NCI-H510A treated with DMSO at 0.1 percent for 48 hours (cell line): ENCODE data around the gene TBCK.
A peak's percentile ranks its signal among the peaks of the same experiment; 100 is the strongest.
"Not testable (repeated sequence)": the region's sequence is repeated elsewhere in the genome, so short reads cannot be mapped to it uniquely, and the experiment has no call there.

Experiments
- DNase-seq: peaks from one replicate; lab custom pipeline; 2025; lab: John Stamatoyannopoulos, UW

The TBCK gene

DNA sequence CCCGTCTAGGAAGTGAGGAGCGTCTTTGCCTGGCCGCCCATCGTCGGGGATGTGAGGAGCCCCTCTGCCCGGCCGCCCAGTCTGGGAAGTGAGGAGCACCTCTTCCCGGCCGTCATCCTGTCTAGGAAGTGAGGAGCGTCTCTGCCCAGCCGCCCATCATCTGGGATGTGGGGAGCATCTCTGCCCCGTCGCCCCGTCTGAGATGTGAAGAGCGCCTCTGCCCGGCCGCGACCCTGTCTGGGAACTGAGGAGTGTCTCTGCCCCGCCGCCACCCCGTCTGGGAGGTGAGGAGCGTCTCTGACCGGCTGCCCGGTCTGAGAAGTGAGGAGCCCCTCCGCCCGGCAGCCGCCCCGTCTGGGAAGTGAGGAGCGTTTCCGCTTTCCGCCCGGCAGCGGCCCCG is 5.2 kb upstream of the TBCK start:
- not testable (repeated sequence) for DNase-seq

DNA sequence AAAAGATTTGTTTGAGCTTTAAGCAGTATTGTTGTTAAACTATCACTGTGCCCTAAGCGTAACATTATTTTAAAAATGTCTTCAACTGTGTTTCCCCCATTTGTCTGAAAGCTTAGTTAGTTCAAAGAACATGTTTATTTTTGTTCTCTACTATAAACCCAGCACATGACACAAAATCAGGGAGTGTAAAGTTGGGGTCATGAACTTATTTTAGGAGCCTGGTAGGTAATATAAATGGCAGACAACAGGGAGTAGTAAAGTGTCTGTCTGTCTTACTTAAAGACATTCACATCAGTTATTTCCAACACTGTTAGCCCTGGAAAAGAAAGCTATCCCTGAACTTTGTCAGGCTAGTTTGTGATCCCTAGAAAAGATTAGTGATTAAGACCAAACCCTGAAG is 4.2 kb upstream of the TBCK start:
- no peak for DNase-seq

DNA sequence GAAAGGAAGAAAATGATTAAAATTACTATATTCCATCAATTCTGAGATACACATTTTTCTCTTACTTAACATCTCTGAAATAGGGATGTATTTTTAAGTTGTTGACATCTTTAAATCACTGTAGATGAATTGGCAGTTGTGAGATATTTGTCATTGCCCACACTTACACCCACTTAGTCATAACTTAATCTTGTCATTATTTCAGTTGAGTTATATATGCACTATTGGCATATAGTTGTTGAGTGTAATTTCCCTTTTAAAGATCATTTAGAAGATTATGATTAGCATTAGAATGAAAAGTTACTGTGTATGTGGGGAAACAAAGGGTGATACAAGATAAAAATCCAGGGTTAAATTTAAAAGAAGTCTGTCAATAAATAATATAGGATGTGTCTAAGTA is 2.5 kb upstream of the TBCK start:
- DNase-seq, result no peak

DNA sequence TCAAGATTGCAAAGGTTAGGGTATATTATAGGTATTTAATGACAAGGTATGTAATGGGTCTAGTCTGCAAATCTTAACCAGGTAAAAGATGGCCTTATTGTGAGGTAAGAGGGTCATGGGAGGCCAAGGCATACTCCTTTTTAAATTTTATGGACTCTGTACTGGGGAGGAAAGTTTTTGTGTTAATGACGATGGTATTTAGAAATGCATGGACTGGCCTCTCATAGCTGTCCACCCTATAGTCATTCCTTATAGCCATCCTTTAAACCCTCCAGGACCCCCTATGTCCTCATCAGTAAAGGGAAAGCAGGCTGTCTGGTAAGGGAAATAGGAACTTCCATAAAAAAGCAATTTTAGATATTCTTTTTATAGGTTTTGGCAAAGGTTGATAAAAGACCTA is 1.8 kb upstream of the TBCK start:
- no peak for DNase-seq

DNA sequence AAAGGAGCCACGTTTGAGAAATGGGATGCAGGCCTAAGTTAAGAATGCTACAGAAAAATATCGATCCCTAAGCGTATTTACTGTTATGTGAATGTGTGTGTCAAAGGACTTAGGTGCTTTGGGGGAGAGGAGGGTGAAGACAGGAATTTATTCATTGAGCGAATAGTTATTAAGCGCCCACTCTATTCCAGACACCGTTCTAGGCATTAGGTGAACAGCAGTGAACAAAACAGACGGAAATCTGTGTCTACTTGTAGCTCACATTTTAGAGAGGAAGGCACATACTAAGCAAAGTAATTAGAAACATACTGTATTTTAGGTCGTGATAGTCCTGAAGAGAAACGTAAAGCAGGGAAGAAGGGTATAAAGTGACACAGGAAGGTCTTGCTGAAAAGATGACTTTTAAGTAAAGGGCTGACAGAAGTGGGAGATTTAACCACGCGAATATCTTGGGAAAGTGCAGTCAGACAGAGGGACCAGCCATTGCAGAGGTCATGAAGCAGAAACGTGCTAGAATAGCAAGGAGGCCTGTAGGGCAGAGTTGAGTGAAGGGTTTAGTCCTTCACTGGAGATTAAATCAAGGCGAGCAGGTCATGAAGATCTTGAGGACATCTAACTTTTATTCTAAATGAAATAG is 882 bp upstream of the TBCK start:
- no peak for DNase-seq

DNA sequence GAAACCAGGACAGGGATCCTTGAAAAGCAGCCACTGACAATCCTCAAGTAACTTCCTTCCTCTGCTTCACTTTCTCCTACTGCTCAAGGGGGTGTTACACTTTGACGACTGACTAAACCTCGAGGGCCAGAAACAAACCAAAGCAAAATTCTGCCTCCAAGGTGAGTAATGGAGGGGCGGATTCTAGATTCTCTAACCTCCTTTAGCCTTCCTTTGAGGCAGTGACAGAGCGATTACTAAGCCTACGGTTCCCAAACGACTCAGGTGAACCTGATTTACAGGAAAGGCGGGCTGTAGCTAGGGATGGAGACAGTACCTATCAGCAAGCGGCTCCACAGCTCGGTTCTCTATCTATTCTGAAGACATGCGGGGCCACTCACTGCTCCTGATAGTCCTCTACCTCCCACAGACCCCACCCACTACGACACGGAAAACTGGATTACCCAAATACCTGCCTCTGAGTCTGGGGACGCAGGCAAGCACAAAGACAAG is 487 bp downstream of the TBCK start:
- peak; percentile 46 for DNase-seq

DNA sequence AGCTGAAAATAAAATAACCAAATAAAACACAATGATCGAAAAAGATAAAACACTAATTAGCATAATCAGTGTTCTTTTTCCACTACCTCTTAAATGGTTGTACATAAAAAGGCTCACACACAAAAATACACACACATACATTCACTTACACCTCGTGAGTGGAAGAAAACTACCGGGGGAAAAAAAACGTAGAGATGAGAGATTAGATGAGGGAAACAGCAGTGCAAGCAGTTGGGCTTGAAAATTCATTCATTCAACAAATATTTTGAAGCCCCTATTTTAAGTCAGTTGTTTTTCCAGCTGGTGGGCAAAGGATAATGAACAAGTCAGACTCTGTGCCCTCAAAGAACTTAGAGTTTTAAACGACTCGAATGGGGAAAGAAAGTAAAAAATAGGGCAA is 1.0 kb downstream of the TBCK start:
- DNase-seq, result no peak

DNA sequence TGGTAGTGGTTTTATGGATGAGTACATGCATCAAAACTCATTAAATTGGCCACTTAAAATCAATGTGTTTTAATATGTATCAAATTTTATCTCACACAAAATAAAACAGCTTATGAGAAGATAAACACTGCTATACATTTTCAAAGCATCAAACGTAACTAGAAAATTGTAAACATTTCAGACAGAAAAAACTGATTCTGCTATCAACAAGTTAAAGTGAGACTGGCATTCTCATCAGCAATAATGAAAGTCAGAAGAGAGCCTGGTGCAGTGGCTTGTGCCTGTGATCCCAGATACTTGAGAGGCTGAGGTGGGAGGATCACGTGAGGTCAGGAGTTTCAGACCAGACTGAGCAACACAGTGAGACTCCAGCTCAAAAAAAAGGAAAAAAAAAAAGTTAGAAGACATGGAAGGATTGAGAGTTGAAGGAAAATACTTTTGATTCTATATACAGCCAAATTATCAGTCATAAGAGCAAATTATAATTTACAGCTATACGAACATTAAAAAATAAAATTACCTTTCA is 2.9 kb downstream of the TBCK start:
- no peak for DNase-seq

DNA sequence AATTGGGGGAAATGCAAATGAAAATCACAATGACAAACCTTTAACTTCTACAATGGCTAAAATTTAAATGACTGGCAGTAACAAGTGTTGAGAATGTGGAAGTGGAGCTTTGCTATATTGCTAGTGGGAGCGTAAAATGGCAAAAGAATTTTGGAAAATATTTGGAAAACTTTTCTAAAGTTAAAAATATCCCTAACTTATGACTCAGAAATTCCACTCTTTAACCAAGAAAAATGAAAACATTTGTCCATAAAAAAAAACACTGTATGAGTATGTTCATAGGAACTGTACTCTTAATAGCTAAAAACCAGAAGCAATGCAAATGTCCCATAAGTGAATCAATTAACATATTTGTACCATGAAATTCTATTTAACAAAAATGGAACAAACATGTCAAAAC is 3.6 kb downstream of the TBCK start:
- no peak for DNase-seq

DNA sequence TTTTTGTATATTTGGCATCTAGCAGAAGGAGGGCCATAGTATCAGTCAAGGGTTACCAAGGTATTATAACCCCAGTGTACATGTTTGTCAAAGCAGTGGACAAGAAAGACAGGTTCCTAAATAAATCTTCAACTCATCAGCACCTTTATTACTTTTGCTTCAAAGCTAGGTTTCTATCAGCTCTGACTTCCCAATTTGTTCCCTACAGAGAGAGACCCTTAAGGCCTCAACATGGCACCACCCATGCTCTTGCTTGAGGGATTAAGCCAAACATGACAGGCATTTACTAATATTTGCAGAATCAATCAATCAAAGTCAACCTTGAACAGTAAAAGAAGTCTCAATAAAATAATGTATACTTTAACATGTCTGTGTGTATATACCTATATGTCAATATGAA is 9.4 kb downstream of the TBCK start:
- no peak for DNase-seq

DNA sequence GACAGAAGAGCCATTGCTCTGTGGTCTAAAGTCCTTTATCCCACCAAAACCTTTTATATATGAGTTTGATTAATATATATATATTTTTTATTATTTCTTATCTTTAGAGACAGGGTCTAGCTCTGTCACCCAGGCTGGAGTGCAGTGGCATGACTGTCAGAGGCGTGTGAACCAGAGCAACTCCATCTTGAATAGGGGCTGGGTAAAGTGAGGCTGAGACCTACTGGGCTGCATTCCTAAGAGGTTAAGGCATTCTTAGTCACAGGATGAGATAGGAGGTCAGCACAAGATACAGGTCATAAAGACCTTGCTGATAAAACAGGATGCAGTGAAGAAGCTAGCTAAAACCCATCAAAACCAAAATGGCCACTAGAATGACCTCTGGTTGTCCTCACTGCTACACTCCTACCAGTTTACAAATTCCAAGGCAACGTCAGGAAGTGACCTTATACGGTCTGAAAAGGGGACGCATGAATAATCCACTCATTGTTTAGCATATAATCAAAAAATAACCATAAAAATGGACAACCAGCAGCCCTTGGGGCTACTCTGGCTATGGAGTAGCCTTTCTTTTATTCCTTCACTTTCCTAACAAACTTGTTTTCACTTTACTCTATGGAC is 10.5 kb downstream of the TBCK start:
- no peak for DNase-seq

DNA sequence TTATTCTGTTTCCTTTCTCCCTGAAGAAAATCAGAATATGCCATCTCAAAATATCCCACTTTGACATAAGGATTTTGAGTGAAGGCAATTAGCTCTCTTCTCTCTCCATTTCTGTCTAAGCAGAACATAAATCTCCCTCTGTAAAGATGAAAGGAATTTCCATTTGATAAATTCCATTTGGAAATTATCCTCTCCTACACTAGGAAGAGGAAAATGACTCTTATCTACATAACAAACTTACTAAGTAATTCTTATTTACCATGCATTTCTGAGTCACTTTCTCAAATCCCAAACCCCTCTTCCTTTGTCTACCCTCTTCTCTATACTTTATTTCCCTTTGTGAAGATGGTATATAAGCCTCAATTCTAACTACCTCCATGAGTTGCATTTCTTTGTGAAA is 11.4 kb downstream of the TBCK start:
- DNase-seq, result no peak

DNA sequence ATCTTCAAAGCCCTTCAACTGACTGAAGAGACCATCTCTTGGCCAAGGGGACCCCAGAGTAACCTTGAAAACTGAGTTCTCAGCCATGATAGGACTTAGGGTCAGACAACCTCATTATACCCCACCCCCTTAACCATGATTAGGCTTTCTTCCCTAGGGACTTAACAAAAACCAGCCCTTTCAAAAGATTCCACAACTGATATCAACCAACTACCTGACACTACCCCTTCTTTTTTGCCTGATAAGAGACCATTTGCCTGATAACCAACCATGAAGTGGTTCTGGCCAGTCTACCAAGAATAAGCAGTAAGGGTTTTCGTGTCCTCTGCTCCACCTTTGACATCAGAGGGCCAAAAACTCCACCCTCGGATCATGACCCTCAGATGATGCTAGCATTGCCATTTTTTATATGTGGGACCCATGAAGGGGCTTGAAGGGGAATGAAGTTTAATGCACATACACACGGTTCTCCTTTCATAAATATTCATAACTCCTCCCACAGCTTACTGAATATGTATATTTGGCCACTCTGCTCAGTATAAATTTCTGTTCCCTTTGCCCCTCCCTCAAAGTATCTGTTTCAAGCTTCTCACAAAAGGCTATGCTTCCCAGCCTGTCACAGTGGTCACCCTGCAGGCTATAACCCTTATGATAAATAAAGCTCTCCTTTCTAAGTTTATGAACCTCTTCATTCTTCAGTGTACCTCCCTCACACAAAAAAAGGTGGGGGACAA is 12.3 kb downstream of the TBCK start:
- DNase-seq, result no peak

DNA sequence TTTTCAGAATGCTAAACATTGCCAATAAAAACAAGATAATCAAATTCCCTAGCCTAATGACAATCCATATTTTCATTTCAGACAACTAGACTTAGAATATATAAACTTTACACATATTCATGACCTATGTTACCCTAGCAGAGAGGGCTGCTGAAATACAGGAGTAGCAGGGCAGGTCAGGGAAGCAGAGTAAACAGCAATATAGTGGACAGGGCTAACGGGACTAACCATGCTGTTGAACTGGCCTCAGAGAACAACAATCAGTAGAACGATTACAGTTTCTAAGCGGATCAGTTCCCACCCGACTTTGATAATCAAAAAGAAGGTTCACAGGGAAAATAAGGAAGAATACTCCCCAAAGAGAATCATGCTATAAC is 14.0 kb downstream of the TBCK start:
- no peak for DNase-seq

DNA sequence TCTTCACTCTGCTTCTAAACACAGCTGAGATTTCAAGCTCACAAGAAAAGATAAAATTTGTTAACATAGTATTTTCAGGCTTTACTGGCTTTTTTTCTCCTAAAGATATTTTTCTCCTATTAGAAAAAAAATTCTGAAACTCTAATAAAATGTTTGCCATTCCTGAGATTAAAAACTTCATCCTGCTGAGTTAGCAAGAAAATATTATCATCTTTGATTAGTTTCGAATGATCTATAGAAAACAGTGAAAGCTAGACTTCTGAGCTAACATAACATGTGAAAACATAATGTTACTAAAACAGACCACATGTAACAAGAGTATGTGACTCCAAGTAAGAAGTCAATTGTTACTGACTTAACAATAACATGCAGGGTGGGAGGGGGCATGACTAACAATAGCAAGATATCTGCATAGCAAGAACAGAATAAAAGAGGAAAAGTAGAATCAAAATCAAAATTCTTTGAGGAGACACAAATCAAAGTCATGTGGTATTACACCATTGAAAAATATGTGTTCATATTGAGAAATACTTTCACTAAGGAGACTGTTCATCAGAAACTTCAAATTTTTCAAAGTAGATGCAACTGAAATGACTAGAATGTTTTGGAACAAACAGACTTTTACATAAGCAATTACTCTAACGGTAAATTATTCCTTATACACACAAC is 14.5 kb downstream of the TBCK start:
- no peak for DNase-seq

DNA sequence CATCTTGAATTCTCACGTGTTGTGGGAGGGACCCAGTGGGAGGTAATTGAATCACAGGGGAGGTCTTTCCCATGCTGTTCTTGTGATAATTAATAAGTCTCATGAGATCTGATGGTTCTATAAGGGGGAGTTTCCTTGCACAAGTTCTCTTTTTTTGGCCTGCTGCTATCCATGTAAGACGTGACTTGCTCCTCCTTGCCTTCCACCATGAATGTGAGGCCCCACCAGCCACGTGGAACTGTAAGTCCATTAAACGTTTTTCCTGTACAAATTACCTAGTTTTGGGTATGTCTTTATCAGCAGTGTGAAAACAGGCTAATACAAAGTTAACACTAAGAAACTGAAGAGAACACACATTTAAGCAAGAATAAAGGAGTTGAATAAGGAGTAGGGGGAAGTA is 16.0 kb downstream of the TBCK start:
- no peak for DNase-seq

DNA sequence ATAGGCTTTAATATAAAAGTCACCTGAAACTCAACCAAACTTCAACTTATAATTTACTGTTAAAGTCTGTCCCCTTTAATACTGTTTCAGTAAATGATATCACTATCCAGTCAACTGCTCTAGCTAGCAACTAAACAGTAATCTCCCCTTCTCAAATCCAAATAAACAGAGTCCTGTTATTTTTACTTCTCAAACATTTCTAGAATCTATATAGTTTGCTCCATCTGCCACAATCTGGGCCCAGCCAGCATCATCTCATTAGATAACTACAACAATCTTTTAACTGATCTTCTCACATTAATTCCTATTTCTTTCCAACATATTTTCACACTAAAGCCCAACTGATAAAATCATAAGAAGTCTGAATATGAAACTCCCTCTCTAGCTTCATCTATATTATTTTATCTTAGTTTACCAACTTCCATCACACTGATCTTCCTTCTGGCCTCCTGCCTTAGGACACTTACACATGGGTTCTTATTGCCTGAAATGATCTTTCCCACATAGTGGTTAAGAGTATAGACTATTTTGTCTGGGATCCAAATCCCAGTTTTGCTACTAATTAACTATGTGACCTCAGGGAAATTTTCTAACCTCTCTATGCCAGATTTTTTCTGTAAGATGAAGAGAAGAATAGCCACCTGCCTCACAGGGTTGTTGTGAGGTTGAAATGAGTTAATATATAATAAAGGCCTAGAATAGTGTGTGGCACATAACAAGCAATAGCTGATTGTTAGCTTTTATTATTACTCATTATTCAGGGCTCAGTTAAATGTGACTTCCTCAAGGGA is 18.6 kb downstream of the TBCK start:
- DNase-seq, result no peak

DNA sequence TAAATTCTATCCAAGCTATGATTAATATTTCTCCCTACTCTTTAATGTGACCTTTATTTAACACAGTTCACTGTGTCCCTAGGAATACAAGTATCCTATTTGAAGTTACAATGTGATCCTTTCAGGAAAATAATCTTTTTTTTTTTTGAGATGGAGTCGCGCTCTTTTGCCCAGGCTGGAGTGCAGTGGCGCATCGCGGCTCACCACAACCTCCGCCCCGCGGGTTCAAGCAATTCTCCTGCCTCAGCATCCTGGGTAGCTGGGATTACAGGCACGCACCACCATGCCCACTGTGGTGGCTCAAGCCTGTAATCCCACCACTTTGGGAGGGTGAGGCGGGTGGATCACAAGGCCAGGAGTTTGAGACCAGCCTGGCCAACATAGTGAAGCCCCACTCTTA is 21.9 kb downstream of the TBCK start:
- DNase-seq, result no peak

DNA sequence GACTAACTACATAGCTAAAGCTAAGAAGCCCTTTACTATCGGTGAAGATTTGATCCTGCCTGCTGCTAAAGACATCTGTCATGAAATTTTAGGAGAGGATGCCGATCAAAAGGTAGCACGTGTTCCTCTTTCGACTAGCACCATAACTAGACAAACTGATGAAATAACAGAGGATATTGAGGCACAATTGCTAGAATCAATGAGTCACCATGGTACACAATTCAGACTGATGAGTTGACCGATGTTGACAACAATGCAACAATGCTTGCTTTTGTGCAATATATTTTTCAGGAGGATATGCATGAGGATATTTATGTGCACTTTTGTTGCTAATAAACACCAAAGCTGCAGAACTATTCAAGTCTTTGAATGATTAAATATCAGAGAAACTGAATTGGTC is 24.3 kb downstream of the TBCK start:
- no peak for DNase-seq

DNA sequence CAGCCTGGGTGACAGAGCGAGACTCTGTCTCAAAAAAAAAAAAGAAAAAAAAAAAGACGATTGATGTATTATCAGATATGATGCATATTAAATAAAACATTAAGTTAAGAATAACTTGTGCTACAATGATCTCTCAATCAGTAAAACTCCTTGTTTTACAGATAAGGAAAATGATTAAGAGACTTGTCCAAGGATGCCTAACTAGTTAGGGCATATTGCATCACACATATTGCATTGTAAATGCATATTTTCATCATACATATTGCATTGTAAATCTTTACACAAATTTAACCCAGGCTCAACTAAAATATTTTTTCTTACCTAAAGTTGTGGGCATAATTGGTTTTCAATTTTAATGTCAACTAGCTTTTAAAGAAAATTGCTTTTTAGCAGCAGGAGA is 26.3 kb downstream of the TBCK start:
- no peak for DNase-seq

DNA sequence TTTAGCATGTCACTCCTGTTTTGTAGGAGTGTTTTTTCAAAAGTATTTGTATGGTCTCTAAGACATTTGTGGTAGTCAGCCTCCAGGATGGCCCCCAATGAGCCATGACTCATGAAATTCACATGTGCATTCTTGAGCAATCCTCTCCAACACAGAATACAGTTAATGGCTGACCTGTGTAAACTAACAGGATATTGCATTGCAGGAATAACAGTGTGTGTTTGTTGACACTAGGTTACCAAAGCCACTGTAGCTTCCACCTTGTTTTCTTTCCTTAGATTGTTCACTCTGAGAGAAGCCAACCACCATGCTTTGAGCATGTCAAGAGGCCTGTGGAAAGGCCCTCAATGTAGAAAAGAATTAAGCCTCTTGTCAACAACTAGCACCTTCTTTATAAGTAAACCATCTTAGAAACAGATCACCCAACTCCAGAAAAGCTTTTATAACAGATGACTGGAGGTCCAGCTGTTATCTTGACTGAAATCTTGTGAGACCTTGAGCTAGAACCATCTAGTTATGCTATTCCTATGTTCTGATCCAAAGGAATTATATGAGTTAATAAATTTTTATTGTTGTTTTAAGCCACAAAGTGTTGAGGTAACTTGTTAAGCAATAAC is 28.5 kb downstream of the TBCK start:
- DNase-seq, result peak; percentile 43
